HepG2 (cell line): ENCODE measurements around the gene PHF19. TPM values are rescaled to one million over a fixed set of nuclear protein-coding genes. Genes with fewer than 3 reads are reported as not detected.
A peak's percentile ranks its signal among the peaks of the same experiment; 100 is the strongest.

Source experiments
- ATM ChIP-seq: fragments of 450-650 bp; IDR thresholded peaks from 2 replicates; pipeline ENCODE4 v1.7.1; 2017; ENCODE audit warnings: mild to moderate bottlenecking, borderline replicate concordance
- GABPA ChIP-seq, 2 experiments: IDR thresholded peaks; 2 replicates each; pipeline ENCODE4 v1.6.1; 2011 to 2016; ENCODE audit warnings: low read depth in 2 of 2, low read length in 1 of 2, missing biosample characterization in 1 of 2, missing genetic modification characterization in 1 of 2
- HDAC2 ChIP-seq: sonication (generic); formaldehyde crosslinking; IDR thresholded peaks from 2 replicates; pipeline ENCODE4 v1.4.0; 2020; ENCODE audit warnings: missing genetic modification reagents
- PATZ1 ChIP-seq: sonication (generic); formaldehyde crosslinking; IDR thresholded peaks from 2 replicates; pipeline ENCODE4 v1.4.0; 2020; ENCODE audit warnings: missing genetic modification reagents
- PLRG1 ChIP-seq: fragments of 450-650 bp; conservative IDR thresholded peaks from 2 replicates; pipeline ENCODE4 v1.6.1; 2016
- SNAPC4 ChIP-seq: sonication (generic); formaldehyde crosslinking; IDR thresholded peaks from 2 replicates; pipeline ENCODE4 v1.4.0; 2020; ENCODE audit warnings: mild to moderate bottlenecking, missing genetic modification reagents
- YEATS4 ChIP-seq: sonication (generic); formaldehyde crosslinking; IDR thresholded peaks from 2 replicates; pipeline ENCODE4 v1.4.0; 2020; ENCODE audit warnings: missing genetic modification reagents, borderline replicate concordance
- ZBTB21 ChIP-seq: sonication (generic); formaldehyde crosslinking; IDR thresholded peaks from 2 replicates; pipeline ENCODE4 v1.4.0; 2020; ENCODE audit warnings: missing genetic modification reagents
- ZBTB42 ChIP-seq: sonication (generic); formaldehyde crosslinking; IDR thresholded peaks from 2 replicates; pipeline ENCODE4 v1.5.0; 2020; ENCODE audit warnings: mild to moderate bottlenecking, missing genetic modification reagents
- ZNF333 ChIP-seq: sonication (generic); formaldehyde crosslinking; IDR thresholded peaks from 2 replicates; pipeline ENCODE4 v1.4.0; 2020; ENCODE audit warnings: mild to moderate bottlenecking, missing genetic modification reagents, borderline replicate concordance
- ZNF484 ChIP-seq: sonication (generic); formaldehyde crosslinking; IDR thresholded peaks from 2 replicates; pipeline ENCODE4 v1.5.1; 2020; ENCODE audit warnings: mild to moderate bottlenecking, low read depth, missing genetic modification reagents, borderline replicate concordance
- ZNF558 ChIP-seq: sonication (generic); formaldehyde crosslinking; IDR thresholded peaks from 2 replicates; pipeline ENCODE4 v1.9.0; 2022; ENCODE audit warnings: mild to moderate bottlenecking, missing genetic modification reagents, borderline replicate concordance
- ZNF615 ChIP-seq: sonication (generic); formaldehyde crosslinking; IDR thresholded peaks from 2 replicates; pipeline ENCODE4 v1.5.0; 2020; ENCODE audit warnings: mild to moderate bottlenecking, missing genetic modification reagents, borderline replicate concordance
- ZNF710 ChIP-seq: sonication (generic); formaldehyde crosslinking; IDR thresholded peaks from 2 replicates; pipeline ENCODE4 v1.5.0; 2020; ENCODE audit warnings: mild to moderate bottlenecking, missing genetic modification reagents, borderline replicate concordance
- ZNF749 ChIP-seq: sonication (generic); formaldehyde crosslinking; IDR thresholded peaks from 2 replicates; pipeline ENCODE4 v1.8.0; 2022; ENCODE audit warnings: mild to moderate bottlenecking, missing genetic modification reagents, moderate library complexity, borderline replicate concordance
- ZNF800 ChIP-seq: sonication (generic); formaldehyde crosslinking; IDR thresholded peaks from 2 replicates; pipeline ENCODE4 v1.4.0; 2020; ENCODE audit warnings: missing genetic modification reagents
- polyA plus RNA-seq, 8 experiments: library from polyadenylated mRNA; depleted of rRNA in 3 of 8; stranded (reverse) in 7 of 8; unstranded in 1 of 8; fragments of >200 nt; fragmentation: Illumina TruSeq in 4 of 8; extraction: Trizol in 4 of 8; gene quantifications; 2 replicates each; pipeline versions ENCODE4 v1.2.1 to v1.2.3, GENCODE V29; 2011 to 2016; ENCODE audit warnings: low read depth in 4 of 8, missing spikeins in 1 of 8, mixed read lengths in 1 of 8; ENCODE audit not compliant: insufficient read depth in 1 of 8
- total RNA-seq, 5 experiments: library from RNA; depleted of rRNA; stranded (reverse); fragments of >200 nt; fragmentation: Illumina TruSeq; extraction: Trizol; gene quantifications; 2 replicates each; pipeline ENCODE4 v1.2.3, GENCODE V29; 2016; ENCODE audit warnings: low read depth in 1 of 5

The PHF19 gene
- total and polyA plus RNA-seq, 2 of the 13 experiments (the other 11 are each of a cell fraction or from before 2014, with no cell fraction given) = 29.7 to 41.3 TPM

GRCh38 chr9:120842685-120843485 lies 34.1 kb downstream of the PHF19 start, which contains the start of gene PSMD5 (continued):
- TF ChIP-seq YEATS4 (CRISPR knock-in tag) (peak; percentile 78), ZBTB42 (CRISPR knock-in tag) (no peak; the same call in 1 of the 2 replicates), PATZ1 (CRISPR knock-in tag) (peak; percentile 68), ZNF800 (0 out of 2 replicates have a peak, but pooled peaks have one; percentile 58), ATM (no peak), HDAC2 (CRISPR knock-in tag) (peak; percentile 40), ZNF749 (CRISPR knock-in tag) (peak; percentile 43; the same call in 1 of the 2 replicates), SNAPC4 (CRISPR knock-in tag) (peak; percentile 82; the same call in 1 of the 2 replicates), ZNF558 (no peak), PLRG1 (no peak), ZNF710 (CRISPR knock-in tag) (0 out of 2 replicates have a peak, but pooled peaks have one; percentile 35), ZBTB21 (CRISPR knock-in tag) (peak; percentile 90), ZNF615 (CRISPR knock-in tag) (no peak), ZNF484 (0 out of 2 replicates have a peak, but pooled peaks have one; percentile 64), GABPA (IDR thresholded peaks at IDR 0.05; ENCODE audit: low read depth, low read length) (no peak), GABPA (CRISPR knock-in tag; IDR thresholded peaks at IDR 0.05; ENCODE audit: low read depth) (peak; percentile 26; the same call in 1 of the 2 replicates), ZNF333 (peak; percentile 77; the same call in 1 of the 2 replicates)
